ENCODE results near the gene VSIG4.

VSIG4 gene

DNA sequence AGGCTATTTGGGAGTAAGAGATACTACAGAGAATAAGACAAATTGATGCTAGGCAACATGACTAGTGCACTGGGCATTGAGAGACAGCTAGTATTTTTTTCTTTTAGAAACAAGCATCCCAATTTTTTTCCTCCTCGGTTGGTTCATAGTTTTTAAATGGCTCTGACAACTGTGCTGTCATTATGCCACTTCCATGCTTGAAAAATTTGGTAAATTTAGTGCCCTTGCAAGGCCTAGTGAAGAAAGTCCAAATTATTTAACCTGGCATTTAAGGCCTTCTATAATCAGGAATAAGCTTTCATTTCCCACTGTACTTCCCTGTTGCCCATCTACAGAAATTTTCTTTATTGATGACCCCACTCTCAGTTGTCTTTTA, 15.8 kb downstream of the VSIG4 start:
- DNase-seq (ENCODE audit: low spot score): no peak

DNA sequence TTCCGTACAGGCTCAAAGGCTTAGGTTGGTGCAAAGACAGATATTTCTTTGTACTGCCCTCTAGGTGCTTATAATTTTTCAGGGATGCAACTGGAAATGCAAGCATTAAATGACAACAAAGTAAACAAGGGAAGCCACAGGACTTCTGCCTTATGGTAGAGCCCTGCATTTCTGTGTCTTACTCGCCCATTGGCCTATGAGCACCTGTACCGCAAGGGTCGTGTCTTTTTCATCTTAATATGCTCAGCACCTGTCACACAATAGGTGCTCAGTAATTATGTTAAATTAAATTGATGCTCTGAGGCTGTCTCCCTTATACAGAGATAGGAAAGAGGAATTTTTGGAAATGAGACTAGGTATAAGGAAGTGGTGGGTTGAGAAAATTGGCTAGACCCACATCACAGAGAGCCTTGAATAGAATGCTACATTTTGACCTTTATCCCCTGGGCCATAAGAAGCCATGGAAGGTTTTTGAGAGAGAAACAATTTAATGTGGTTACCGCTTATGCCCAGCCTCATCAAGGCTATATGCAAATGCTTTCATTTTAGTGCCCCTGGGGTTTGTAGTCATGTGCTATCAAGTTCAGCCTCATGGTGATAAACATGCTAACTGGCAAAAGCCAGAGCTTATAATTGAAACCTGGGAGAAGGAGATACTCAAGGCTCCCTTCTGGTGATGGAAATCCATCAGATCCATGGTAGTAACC, 16.3 kb downstream of the VSIG4 start:
- no peak for DNase-seq (ENCODE audit: low spot score)

DNA sequence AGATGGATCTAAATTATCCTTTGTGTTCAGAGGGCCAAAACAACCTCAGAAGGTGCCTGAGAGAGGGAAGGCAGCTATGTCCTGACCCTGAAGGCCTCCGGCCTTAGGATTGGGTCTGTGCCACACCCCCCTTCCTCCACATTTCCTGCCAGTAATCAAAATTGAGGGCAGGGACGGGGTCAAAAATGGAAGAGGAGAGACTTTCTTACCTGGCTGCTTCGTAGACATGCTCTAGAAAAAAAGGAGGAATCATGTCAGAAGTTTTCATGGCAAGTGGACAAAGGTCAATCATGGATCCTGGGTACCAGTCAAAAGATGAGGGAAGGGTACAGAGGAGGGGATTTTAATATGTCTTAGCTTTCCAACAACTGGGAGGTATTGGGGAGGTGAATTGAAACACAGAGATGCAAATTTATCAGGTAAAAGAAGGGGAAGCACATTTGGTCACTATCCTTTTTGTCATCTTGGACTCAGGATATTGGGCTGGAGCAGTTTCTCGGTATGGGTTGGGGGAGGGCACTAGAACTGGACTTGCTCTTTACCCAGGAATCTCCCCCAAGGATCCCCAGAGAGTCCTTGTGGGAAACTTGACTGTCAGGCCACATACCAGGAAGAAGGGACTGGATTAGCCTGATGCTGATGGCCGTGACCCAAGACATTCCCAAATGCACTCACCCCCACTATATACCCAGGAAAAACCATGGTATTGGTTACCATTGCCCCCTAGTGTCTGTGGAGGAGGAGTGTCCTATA, 17.1 kb downstream of the VSIG4 start:
- no peak for DNase-seq (ENCODE audit: low spot score)

DNA sequence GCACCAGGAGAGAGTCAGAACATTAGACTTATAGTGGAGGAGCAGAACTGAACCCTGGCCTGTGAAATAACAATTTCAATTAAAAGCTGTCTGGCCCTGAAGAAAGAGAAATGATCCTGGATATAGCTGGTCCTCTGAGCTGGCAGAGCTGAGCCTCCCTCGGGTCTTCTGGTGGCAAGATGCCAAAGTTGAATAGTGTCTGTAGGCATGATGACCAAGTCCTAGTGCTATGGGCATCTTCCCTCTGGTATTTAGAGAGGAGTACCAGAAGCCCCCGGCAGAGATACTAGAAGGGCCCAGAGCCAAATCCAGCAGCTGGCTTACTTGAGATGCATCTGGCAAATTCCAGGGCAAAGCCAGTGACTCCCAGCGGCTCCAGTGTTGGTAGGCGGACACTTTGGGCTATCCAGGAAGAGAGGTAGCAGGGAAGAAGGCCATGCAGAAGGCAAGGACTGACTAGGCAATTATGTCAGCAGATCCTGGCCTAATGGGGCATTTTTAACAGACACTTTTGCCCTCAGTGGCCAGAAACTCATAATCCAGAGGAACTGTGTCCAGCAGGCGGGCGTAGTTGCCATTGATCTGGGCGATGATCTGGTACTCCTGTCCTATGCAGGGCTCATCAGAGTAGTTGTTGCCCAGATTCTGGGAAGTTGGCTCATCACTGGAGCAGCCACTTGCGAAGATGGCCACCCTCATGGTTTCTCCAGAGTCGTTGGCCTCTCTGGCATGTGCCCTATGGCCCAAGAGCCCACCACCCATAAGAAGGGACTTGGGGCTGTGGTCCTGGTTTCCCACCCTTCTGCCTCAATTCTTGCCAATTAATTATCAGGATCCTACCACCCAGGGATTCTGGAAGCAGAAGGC, 17.9 kb downstream of the VSIG4 start:
- no peak for DNase-seq (ENCODE audit: low spot score)

DNA sequence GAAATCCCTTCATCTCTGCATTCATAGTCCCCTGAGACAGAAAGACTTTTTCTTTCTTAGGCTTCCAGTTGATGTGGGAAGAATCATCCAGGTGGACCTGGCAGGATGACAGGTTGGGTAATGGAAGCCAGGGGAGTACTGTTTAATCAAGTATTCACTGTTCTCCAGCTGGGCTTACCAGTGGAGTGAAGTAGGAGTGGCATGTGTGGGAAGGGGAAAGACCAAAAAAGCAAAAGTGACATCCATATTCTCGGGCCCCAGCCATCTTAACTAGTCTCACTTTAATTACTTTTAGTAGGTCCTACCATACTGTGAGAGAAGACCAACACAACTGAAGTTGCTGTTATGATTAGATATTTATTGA, 18.5 kb downstream of the VSIG4 start:
- no peak for DNase-seq (ENCODE audit: low spot score)

DNA sequence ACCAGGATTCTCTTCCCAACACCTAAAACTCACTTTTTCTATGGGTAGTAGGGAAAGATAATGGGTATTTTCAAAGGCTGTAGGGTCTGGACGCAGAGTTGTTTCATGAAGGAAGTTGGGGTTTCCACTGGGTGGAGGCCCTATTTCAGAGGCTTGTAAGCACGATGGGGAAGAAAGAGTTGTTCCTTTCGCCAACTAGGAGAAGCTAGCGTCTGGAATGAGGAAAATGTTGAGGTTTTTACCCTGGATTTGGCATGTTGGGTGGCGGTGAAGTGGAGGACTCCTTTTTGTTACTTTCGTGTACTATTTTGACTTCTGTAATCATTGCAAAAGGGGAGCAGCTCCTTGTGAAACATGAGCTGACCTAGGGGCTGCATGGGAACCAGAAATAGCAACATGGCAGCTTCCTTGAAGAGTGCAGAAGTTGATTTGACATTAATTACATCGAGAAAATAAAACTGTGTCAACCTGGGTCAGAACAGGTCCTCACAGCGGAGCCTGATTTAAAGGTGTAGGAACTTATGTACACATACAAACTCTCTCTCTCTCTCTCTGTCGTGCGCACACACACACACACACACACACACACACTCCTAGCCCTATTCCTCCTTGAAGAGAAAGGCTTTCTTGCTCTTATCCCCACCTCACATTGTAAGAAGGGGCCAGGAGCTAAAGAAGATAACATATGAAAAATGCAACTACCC, 19.1 kb downstream of the VSIG4 start:
- no peak for DNase-seq (ENCODE audit: low spot score)

DNA sequence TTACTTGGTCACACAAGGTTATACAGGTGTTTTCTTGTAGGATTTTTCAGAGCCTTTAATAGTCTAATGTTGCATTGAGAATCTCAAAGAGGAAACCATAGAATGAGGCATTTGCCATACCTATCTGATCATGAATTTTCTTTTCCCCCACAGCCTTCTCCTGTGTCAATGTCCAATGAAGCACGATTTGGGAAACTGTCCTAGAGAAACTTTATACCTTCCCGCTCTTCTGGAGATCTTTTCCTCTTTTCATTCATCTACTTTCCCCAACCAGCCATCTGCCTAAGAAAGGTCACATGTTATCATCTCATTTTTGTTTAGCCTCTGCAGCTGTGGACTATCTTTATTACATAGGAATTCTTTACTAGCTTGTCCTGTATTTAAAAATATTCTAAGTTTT, 19.9 kb downstream of the VSIG4 start:
- DNase-seq (ENCODE audit: low spot score): no peak

DNA sequence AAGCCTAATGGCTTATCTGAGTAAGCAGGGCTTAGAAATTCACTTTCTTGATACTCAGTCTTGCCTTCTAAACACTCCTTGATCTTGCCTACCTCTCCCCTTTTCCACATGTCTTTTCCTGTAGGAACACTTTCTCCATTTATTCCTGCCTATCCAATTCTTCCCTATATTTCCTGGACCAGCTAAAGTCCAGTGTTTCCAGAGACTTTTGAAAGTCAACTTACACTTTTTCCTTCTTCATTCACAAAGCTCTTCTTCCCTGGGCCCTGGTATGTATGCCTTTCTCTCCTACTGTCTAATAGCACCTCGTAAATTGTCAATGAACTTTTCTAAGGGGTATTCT, 20.6 kb downstream of the VSIG4 start:
- no peak for DNase-seq (ENCODE audit: low spot score)

DNA sequence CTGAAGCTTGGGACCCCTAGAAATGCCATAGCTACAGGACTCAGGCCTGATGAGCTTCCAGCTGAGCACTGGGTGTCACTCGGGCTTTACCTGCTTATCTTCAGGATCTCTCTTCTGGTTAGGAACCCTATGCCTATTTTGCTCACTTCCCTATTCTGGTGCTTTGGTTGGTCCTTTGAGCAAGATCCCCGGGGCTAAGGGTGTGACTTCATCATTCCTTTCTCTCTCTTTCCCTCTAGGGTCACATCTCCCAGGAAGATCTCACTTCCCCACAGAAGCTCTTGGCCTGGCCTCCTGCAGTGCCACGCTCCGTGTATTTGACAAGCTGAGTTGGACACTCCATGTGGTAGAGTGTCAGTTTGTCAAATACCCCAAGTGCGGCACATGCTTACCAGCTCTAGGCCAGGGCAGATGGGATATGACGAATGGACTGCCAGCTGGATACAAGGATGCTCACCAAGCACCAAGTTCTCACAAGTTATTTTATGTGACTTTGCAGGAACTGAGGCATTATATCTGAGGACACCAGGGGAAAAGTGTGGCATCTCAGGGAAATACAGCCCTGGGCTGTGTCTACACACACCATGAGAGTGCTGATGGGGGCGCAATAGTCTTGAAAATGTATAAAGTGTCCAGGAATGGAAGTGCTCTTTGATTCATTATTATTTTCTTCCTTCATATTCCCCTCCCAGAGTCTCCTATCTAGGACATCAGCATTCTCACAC, 21.1 kb downstream of the VSIG4 start:
- DNase-seq (ENCODE audit: low spot score): no peak

DNA sequence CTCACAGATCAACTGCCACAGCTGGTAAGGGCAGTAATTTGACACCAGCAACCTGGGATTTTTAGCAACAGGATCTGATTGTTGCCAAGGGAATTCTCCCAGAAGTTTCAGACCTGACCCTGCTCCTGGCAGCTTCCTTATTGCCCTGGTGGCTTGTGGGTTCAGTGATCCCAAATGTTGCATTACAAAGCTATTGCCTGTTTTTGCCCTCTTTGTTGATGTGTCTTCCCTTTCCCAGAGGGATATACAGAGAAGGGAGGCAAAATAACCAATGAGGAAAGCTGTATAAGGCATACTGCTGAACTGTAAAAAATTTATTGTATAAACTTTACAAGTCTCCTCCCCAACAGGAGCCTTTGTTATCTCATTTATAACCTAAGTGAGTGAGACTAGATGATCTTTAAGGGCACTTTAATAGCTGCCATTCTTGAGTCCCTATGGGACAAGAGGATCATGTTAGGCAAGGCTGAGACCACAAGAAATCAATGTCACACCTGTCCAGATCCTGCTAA, 22.2 kb downstream of the VSIG4 start:
- no peak for DNase-seq (ENCODE audit: low spot score)

DNA sequence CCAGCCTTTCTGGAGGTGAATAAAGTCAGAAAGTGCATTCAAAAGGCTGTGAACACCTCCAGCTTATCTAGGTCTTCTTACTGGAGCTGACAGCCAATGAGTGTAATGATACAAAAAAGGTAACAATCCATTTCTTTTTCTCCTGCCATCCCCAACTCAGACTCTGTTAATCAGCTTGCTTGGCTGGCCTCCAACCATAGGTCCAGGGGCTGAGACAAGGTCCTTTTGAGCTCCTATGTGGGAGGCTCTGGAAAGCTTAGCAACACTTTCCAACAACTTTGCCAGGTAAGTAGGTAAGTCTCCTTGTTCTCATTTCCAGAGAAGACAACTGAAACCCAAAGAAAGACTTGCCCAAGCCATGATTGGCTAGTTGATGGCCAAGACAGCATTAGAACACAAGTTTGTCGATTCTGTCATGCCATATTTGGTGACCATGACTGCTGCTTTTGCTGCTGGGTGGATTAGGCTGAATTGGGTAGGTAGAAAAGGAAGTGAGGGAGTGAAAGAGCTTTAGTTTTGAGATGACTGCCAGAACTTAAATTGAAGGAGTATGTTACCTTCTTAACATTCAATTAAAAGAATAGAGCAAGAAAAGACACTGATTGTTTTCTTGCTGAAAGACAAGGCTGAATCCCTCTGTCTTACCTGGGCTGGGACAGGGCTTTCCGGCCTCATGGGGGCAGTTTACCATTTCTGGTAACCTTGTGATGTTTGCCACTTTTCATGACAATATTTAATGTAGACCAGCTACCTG, 22.8 kb downstream of the VSIG4 start:
- DNase-seq (ENCODE audit: low spot score): no peak

DNA sequence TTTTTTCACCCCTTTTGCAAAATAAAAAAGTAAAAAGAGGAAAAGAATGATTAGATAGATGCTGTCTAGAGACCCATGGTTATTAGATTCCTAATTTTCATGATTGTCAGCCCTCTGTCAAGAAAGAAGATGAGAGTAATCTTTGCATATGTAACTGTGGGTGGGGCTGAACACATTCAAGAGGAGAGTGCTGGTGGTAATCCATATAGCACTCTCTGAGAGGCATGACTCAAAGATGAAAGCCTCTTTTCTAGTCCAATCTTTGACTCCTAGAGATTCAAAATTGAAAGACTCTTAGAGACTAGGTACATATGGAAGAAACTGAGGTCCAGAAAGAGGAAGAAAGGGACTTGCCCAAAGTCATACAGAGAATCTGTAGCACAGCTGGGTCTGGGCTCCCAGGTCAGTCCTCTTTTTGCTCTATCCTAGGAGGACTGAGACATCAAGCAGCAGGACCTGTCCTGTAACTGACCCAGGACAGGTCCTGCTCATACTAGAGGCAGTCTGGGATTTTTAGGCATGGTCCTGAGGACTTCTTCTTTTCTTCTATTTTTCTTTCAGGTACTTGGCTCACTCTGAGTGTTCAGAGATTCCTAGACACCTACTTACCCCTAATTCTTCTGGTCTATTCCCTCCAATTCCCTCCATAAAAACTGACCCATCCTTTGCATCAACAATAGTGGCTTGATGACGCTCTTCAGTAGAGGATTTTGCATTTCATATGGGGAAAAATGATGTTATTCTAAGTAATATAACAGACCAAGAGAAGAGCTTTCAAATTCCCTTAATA, 23.8 kb downstream of the VSIG4 start:
- no peak for DNase-seq (ENCODE audit: low spot score)

DNA sequence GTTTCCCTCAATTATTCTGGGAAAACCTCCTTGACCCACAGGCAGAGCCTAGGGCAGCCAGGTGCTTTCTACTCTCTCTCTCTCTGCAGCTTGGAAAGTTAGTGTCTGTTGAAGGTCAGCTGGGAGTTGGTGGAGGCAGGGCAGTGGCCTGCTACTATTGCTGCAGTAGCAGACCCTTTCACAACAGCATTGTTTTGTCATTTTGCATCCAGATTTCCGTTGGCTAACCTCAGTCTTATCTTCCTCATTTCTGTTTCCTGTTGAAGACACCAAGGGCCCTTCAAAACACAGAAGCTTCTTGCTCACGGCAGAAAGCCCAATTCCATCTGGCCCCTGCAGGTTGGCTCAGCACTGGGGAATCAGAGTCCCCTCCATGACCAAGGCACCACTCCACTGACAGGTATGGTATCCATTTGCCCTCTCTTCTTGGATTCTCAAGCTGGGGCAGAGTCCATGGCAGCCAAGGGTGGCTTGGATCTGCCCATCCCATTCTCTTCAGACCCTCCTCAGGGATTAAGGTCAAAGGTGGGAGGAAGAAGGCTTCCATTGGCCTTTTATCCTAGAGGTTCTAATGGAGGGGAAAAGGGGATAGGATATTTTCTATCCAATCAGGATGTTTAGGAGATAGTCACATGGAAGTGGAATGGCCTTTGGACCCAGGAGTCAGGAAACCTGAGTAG, 24.6 kb downstream of the VSIG4 start:
- no peak for DNase-seq (ENCODE audit: low spot score)

DNA sequence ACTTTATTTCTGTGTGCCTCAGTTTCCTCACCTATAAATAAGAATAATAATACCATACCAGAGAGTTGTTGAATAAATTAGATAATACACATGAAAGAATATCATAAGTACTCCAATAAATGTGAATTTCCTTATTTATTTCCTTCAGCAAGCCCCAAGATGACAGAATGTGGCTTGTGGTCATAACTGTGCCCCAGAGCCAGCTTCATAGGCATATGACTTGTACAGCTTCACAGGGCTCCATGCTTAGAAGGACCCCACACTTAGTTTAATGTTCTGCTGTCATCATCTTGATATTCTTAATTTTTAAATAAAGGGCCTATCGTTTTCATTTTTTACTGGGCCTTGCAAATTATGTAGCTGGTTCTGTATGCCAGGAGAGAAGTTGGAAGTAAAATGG, 25.3 kb downstream of the VSIG4 start:
- DNase-seq (ENCODE audit: low spot score): no peak

DNA sequence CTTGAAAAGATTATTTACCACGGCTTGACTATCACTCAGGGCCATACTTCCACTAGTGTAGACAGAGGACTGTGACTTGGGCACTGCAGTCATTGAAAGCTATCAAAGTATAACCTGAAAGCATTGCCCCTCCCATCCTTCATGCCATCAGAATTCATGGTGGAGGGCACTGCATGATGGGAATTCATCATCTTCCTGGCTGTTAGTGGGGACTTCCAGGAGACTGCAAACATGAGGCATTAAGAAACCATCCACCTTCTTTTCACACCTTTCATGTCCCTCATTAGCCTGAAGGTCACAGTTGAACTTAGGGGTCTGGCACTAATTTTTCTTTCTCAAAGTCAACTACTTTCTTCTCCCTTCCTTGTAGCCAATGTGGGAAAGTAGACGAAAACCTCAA, 25.8 kb downstream of the VSIG4 start:
- DNase-seq (ENCODE audit: low spot score): no peak

DNA sequence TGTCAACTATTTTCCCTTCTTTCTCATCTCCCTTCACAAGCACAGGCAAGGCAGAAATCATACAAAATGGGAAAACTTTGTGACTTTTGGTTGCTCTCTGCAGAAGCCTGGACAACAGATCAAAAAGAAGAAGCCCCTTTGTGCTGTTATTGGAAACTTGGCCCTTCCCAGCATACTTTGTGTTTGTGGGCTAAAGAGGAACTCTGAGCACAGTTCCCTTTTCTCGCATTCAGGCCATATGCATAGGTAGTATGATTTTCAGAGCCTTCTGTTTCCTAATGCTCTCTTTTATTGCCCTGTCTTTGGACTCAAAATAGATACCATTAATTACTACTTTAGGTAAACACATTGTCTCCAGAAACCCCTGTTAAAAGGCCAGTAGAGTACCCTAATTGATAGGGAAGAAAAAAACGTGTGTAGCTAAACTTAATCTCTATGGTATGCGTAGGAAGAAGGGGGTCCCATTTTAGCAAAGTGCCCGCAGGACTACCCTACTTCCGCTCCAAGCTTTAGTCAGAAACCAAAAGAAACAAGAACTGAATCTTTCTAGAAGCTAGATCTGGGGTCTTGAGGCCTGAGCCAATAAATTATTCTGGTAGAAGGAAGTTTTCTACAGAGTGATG, 26.6 kb downstream of the VSIG4 start:
- DNase-seq (ENCODE audit: low spot score): no peak

DNA sequence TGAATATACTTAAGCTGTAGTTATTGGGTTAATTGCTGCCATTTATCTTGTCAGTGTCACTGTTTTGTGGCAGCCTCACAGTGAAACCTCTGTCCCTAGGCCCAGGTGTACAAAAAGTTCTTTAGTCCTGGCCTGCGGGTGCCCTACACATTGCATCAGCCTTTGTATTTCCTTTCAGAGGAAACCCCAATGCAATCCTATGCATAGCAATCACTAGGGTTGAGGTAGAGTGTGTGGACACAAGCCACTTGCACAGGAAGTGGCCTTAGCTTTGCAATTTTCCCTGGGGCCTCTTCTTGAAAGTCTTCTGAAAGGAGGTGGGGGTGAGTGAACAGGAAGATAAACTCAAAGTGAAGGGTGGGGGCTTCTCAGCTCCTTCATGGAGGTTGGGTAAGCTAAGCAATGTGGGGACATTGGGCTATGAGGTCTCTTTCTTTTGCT, 27.8 kb downstream of the VSIG4 start:
- no peak for DNase-seq (ENCODE audit: low spot score)

DNA sequence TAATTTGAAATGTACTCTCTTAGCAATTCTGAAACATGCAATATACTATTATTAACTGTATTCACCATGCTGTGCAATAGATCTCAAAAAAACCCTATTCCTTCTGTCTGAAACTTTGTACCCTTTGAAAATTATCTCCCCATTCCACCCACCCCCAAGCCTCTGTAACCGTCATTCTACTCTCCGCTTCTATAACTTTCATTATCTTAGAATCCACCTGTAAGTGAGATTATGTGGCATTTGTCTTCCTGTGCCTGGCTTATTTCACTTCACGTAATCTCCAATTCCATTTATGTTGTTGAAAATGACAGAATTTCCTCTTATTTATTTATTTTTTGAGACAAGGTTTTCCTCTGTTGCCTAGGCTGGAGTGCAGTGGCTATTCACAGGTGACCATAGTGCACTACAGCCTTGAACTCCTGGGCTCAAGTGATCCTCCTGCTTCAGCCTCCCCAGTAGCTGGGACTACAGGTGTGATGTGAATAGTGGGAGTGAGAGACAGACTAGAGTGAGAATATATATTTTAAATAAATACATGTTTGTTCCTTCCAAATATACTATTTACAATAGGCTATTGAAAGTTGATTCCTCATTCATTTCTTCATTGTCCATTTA, 30.5 kb downstream of the VSIG4 start:
- DNase-seq (ENCODE audit: low spot score): no peak

Data from SK-N-DZ (cell line).